Activated T-helper 1 cell treated with anti-CD3 and anti-CD28 coated beads, Interleukin-2, amount 50 U/mL, for 16 hours (primary cell): ENCODE data around the gene C1D.
"Not testable (repeated sequence)": the region's sequence is repeated elsewhere in the genome, so short reads cannot be mapped to it uniquely, and the experiment has no call there.

Experiments
- DNase-seq, 2 donors: peaks; one replicate each; pipeline ENCODE4 v3.0.0-alpha.2; 2020; ENCODE audit warnings: low read depth in 1 of 2, low spot score in 1 of 2

Gene C1D

DNA sequence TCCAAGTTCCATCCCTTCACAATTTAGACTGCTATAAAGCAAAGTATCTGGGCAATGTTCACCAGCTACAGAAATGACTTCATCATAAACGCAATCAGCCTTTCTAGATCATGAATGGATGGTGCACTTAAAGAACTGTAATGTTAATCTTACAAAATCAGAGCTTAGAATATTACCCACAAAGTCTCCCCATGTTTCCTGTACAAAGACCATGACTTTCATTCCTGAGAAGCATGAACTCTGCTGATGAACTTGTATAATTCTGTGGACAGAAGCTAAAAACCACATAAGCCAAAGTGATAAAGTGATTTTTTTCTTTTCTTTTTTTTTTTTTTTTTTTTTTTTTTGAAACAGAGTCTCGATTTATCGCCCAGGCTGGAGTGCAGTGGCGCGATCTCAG lies 53.3 kb downstream of the C1D start:
- DNase-seq, result no peak

GRCh38 chr2:68000170-68000825 lies 62.5 kb downstream of the C1D start:
- DNase-seq, result no peak

- DNase-seq, result no peak
These were observed 63.5 kb downstream of the C1D start for GRCh38 chr2:67999332-67999731.

DNA sequence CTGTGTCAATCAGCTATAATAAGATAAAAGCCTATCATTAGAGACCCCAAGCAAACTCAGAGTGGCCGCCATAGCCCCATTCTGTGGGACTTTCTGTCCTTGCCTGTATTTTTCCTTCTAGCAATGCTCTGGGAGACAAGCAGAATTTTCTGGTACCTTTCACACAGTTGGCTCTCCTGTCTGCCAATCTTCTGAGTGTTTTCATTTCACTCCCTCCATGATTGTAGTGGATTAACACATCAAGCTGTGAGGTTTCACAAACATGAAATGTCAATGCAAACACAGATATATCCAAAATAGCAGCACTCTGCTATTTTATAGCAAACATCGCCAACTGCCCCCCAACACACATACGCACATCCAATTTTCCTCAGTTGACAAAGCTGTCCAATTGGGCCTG lies 64.9 kb downstream of the C1D start:
- no peak for DNase-seq

- no peak for DNase-seq
These were observed 65.3 kb downstream of the C1D start for GRCh38 chr2:67997528-67997900.

DNA sequence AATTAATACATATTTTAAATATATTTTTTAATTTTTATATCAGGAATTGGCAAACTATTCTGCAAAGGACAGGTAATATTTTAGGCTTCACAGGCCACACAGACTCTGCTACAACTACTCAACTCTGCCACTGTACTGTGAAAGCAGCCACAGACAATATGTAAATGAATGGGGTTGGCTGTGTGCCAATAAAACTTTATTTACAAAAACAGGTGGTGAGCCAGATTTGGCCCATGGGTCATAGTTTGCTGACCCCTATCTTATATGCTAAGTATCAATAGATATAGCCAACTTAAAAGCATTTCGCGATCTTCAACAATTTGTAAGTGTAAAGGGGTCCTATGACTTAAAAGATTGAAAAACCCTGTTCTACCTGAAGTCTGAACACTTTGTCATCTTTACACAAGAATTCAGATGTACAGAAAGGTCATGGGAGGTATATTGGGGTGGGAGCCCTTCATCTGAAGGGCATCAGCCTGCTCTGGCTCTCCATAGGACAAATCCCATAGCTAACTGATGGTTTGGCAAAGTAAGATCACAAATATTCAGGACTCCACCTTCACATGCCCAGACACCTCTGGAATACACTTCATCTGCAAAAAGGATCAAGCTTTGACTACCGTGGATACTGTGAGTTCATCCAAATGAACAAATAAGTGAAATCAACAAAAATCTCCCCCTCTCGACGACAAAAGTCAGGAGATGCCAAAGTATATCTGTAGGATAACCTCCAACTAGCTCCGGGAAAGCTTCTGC lies 65.9 kb downstream of the C1D start:
- no peak for DNase-seq

DNA sequence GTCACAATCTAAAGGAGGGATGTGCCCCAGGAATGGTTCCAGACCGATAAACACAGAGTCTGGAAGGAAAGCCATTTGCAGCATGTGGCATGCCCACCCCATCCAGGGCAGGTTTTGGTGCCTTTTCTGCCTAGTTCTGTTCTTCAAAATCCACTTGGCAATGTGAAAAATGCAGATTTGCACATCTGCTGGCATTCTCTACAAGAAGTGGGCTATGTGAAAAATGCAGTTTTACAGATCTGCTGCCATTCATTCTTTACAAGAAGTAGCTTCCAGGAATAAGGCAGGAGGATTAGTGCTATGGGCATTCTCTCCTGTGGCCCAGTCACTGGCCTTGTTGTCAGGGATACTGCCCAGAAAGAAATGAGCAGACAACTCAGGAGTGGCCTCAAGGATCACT lies 68.1 kb downstream of the C1D start:
- DNase-seq, result no peak

- DNase-seq, result not testable (repeated sequence)
These were observed 68.7 kb downstream of the C1D start for GRCh38 chr2:67994069-67994468.

DNA sequence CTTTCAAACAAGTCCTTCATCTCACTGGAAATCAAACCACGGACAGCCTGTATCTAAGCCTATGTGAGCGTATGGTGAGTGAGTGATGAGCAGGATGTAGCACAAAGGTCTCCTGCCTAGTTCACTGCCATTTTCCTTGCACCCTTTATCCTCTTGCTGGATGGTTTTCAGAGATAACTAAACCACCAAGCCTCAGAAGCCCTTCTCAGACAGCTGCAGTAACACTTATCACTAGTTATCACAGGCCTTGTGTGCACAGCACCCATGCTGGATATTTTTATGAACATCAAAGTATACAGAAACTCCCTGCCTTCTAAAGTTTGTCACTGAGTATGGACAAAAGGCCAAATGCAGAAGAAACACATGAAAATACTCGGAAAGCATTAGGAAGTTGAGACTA lies 69.5 kb downstream of the C1D start:
- no peak for DNase-seq

- DNase-seq, result no peak
These were observed 71.3 kb downstream of the C1D start for GRCh38 chr2:67991456-67991855.
